ENCODE data around the gene FUT2. TPM values are rescaled to one million over a fixed set of nuclear protein-coding genes. Genes with fewer than 3 reads are reported as not detected.

Gene FUT2
- total and polyA plus RNA-seq, 2 of the 13 experiments (the other 11 are each of a cell fraction or from before 2014, with no cell fraction given): 0.07 TPM; not detected in 1

GRCh38 chr19:48718711-48719231 lies 23.0 kb downstream of the FUT2 start (continued):
- no peak for TF ChIP-seq GABPA (IDR thresholded peaks at IDR 0.05; ENCODE audit: low read depth, low read length)
- peak; percentile 15; the same call in 1 of the 2 replicates for TF ChIP-seq GABPA (CRISPR knock-in tag; IDR thresholded peaks at IDR 0.05; ENCODE audit: low read depth)
- TF ChIP-seq NFKBIZ (CRISPR knock-in tag; IDR thresholded peaks at IDR 0.05): peak; percentile 79; the same call in 1 of the 2 replicates
- no peak for TF ChIP-seq GMEB2 (CRISPR knock-in tag; IDR thresholded peaks at IDR 0.05; ENCODE audit: low read depth)
- TF ChIP-seq ZIK1 (CRISPR knock-in tag; IDR thresholded peaks at IDR 0.05; ENCODE audit: borderline replicate concordance, low read depth): no peak
- TF ChIP-seq SNAPC4 (CRISPR knock-in tag; IDR thresholded peaks at IDR 0.05): no peak; the same call in 1 of the 2 replicates
- TF ChIP-seq SALL1 (CRISPR knock-in tag; IDR thresholded peaks at IDR 0.05): peak; percentile 72; the same call in 1 of the 2 replicates
- no peak for TF ChIP-seq IKZF1 (IDR thresholded peaks at IDR 0.05)
- peak; percentile 33; the same call in 1 of the 2 replicates for TF ChIP-seq GABPB1 (CRISPR knock-in tag; IDR thresholded peaks at IDR 0.05)
- no peak for TF ChIP-seq ZNF280D (CRISPR knock-in tag; IDR thresholded peaks at IDR 0.05)
- TF ChIP-seq TAF15 (IDR thresholded peaks at IDR 0.05; ENCODE audit: low read depth, low read length, poor library complexity, severe bottlenecking): no peak
- 0 out of 2 replicates have a peak, but pooled peaks have one; percentile 26 for TF ChIP-seq KDM3A (CRISPR knock-in tag; IDR thresholded peaks at IDR 0.05; ENCODE audit: low read depth)
- TF ChIP-seq FLYWCH1 (CRISPR knock-in tag; IDR thresholded peaks at IDR 0.05): no peak
- 0 out of 2 replicates have a peak, but pooled peaks have one; percentile 14 for TF ChIP-seq SOX13 (IDR thresholded peaks at IDR 0.05)
- peak in 1 of 2 experiments; percentile 57; a peak in 2 of 4 replicates for TF ChIP-seq SOX13 (CRISPR knock-in tag; conservative IDR thresholded peaks at IDR 0.05 in 1 of 2, IDR thresholded peaks at IDR 0.05 in 1 of 2)
- TF ChIP-seq ZNF777 (CRISPR knock-in tag; IDR thresholded peaks at IDR 0.05): no peak
- peak; percentile 83; the same call in 1 of the 2 replicates for TF ChIP-seq REPIN1 (CRISPR knock-in tag; IDR thresholded peaks at IDR 0.05; ENCODE audit: borderline replicate concordance, low read depth)
- no peak for TF ChIP-seq TRIM24 (CRISPR knock-in tag; IDR thresholded peaks at IDR 0.05)
- no peak for TF ChIP-seq NR0B2 (CRISPR knock-in tag; IDR thresholded peaks at IDR 0.05)
